K562 (cell line): ENCODE data around the gene NPM3. TPM values are rescaled to one million over a fixed set of nuclear protein-coding genes. Genes with fewer than 3 reads are reported as not detected.

Experiments
- ATAC-seq: fragments of 200-7000 bp; cut with Tn5 transposase; 3 replicates; pipeline ENCODE4 v1.9.1; 2020; ENCODE audit warnings: moderate library complexity
- BruUV-seq: library from RNA; stranded (reverse); fragments of 400-500 nt; replicated peaks from 2 replicates; lab custom pipeline; 2021; lab: Mats Ljungman, UMichigan
- CTCF ChIA-PET: fragments of 300-600 bp; formaldehyde crosslinking; extraction: SDS; loops from one replicate; lab custom pipeline; 2021; ENCODE audit warnings: low intra/inter-chr PET ratio; lab: Yijun Ruan, JAX
- POLR2A ChIA-PET: fragments of 300-600, 350-650 bp; sonication (Branson Sonifier 250); formaldehyde crosslinking; extraction: SDS; loops from one replicate; lab custom pipeline; 2021; ENCODE audit warnings: antibody characterized with exemption, inconsistent platforms; lab: Yijun Ruan, JAX
- DNase-seq, 4 experiments: peaks; one replicate each; pipeline versions ENCODE4 v3.0.0 to v3.0.0-alpha.2; 2011 to 2018; ENCODE audit warnings: low spot score in 3 of 4, mixed read lengths in 3 of 4; ENCODE audit errors: extremely low read depth in 1 of 4
- FAIRE-seq: peaks from 2 replicates; lab custom pipeline; 2011; peaks lifted over from hg19 to GRCh38; lab: Jason Lieb, UNC
- H2AFZ ChIP-seq: 2 replicates; pipeline ENCODE4 v1.6.0; 2011; ENCODE audit warnings: low read depth, low read length, control low read depth, inconsistent platforms
- H3K27ac ChIP-seq: fragments of 200-600 bp; 3 replicates; pipeline ENCODE4 v1.8.0; 2011; ENCODE audit warnings: low read depth, mild to moderate bottlenecking, control low read depth, inconsistent platforms, low read length, moderate library complexity, mixed read lengths; ENCODE audit errors: extremely low read depth
- H3K27me3 ChIP-seq, 2 experiments: fragments of 300-600 bp in 1 of 2; 2 replicates in 1 of 2; 3 replicates in 1 of 2; pipeline versions ENCODE4 v1.6.0 to v1.8.0; 2011; ENCODE audit warnings: inconsistent platforms in 2 of 2, low read length in 2 of 2, mild to moderate bottlenecking in 1 of 2, mixed read lengths in 1 of 2, moderate library complexity in 1 of 2; ENCODE audit not compliant: control insufficient read depth in 2 of 2, insufficient read depth in 2 of 2
- H3K36me3 ChIP-seq: fragments of 300-600 bp; 3 replicates; pipeline ENCODE4 v1.8.0; 2011; ENCODE audit warnings: mild to moderate bottlenecking, low read length, inconsistent platforms; ENCODE audit not compliant: control insufficient read depth, insufficient read depth
- H3K4me1 ChIP-seq, 2 experiments: fragments of 200-600 bp in 1 of 2; replicated peaks in 1 of 2; 2 replicates in 1 of 2; 3 replicates in 1 of 2; pipeline versions ENCODE4 v1.5.1 to v1.8.0; 2011; ENCODE audit warnings: inconsistent platforms in 2 of 2, low read length in 2 of 2, mild to moderate bottlenecking in 1 of 2, mixed read lengths in 1 of 2, moderate library complexity in 1 of 2; ENCODE audit not compliant: control insufficient read depth in 2 of 2, insufficient read depth in 2 of 2
- H3K4me2 ChIP-seq: 2 replicates; pipeline ENCODE4 v1.6.1; 2011; ENCODE audit warnings: low read length, control low read depth, inconsistent platforms, mixed read lengths; ENCODE audit not compliant: insufficient read depth
- H3K4me3 ChIP-seq: fragments of 200-600 bp; sonication (generic), shearing (Covaris generic); 2 replicates; pipeline ENCODE4 v1.5.1; 2016; ENCODE audit warnings: control low read depth, inconsistent platforms
- H3K79me2 ChIP-seq: fragments of 200-600 bp; 3 replicates; pipeline ENCODE4 v1.8.0; 2011; ENCODE audit warnings: low read length, inconsistent platforms; ENCODE audit not compliant: control insufficient read depth, insufficient read depth
- H3K9ac ChIP-seq, 2 experiments: 2 replicates each; pipeline versions ENCODE4 v1.6.0 to v1.6.1; 2011; ENCODE audit warnings: low read depth in 2 of 2, low read length in 2 of 2, control low read depth in 1 of 2, inconsistent platforms in 1 of 2, mild to moderate bottlenecking in 1 of 2, mixed read lengths in 1 of 2; ENCODE audit not compliant: insufficient read depth in 1 of 2
- H3K9me1 ChIP-seq: one replicate; pipeline ENCODE4 v1.6.0; 2011; ENCODE audit warnings: inconsistent platforms, mild to moderate bottlenecking, low read length, moderate library complexity; ENCODE audit not compliant: control insufficient read depth, insufficient read depth
- H3K9me3 ChIP-seq: replicated peaks from 2 replicates; pipeline ENCODE4 v1.5.1; 2011; ENCODE audit warnings: low read depth, low read length, inconsistent platforms; ENCODE audit not compliant: control insufficient read depth, insufficient read depth
- H4K20me1 ChIP-seq: replicated peaks from 2 replicates; pipeline ENCODE4 v1.6.1; 2011; ENCODE audit warnings: low read length, inconsistent platforms, mixed read lengths; ENCODE audit not compliant: control insufficient read depth, insufficient read depth
- CXXC5 ChIP-seq: fragments of 250-450 bp; sonication (Bioruptor Pico); IDR thresholded peaks from 2 replicates; pipeline ENCODE4 v1.8.0; 2022; ENCODE audit warnings: inconsistent platforms, mild to moderate bottlenecking, moderate library complexity
- EGR1 ChIP-seq: fragments of 450-650 bp; conservative IDR thresholded peaks from 2 replicates; pipeline ENCODE4 v1.6.1; 2017; ENCODE audit warnings: mild to moderate bottlenecking
- GATA2 ChIP-seq: sonication (generic); formaldehyde crosslinking; IDR thresholded peaks from 2 replicates; pipeline ENCODE4 v1.4.0; 2020; ENCODE audit warnings: mild to moderate bottlenecking, missing genetic modification reagents
- HNRNPH1 ChIP-seq: fragments of 200-400 bp; formaldehyde crosslinking; optimal IDR thresholded peaks from 2 replicates; pipeline ENCODE3; 2017; ENCODE audit warnings: low read depth, mild to moderate bottlenecking, low read length, moderate library complexity
- POLR2G ChIP-seq: fragments of 200-400 bp; formaldehyde crosslinking; IDR thresholded peaks from 2 replicates; pipeline ENCODE4 v1.6.1; 2017; ENCODE audit warnings: low read depth, mild to moderate bottlenecking, antibody characterized with exemption, low read length, moderate library complexity
- TAL1 ChIP-seq: fragments of 450-650 bp; IDR thresholded peaks from 2 replicates; pipeline ENCODE4 v1.6.1; 2016; ENCODE audit warnings: mild to moderate bottlenecking
- ZBTB33 ChIP-seq: sonication (generic); formaldehyde crosslinking; IDR thresholded peaks from 2 replicates; pipeline ENCODE4 v1.8.1; 2023; ENCODE audit warnings: mild to moderate bottlenecking, missing genetic modification reagents
- ZKSCAN1 ChIP-seq: fragments of 150-350 bp; IDR thresholded peaks from 2 replicates; pipeline ENCODE4 v1.6.1; 2016; ENCODE audit warnings: low read depth, low read length
- ZNF655 ChIP-seq: fragments of 250-450 bp; sonication (Bioruptor Pico); IDR thresholded peaks from 2 replicates; pipeline ENCODE4 v1.5.0; 2021
- WGBS: fragments of 100-300 bp; shearing (Covaris generic); methylation state at CpG from one replicate; pipeline ENCODE4 v1.1.6; 2016; ENCODE audit warnings: low coverage, mixed read lengths; ENCODE audit not compliant: insufficient coverage; ENCODE audit errors: missing lambda C conversion rate; 5-methylcytosine and 5-hydroxymethylcytosine counted together
- in situ Hi-C: fragments of 300-500 bp; cut with MboI; formaldehyde crosslinking; loops from 4 replicates; pipeline ENCODE4 v1.15.0; 2018; ENCODE audit warnings: inconsistent platforms, mixed read lengths
- intact Hi-C: fragments of 100-400 bp; cut with micrococcal nuclease; formaldehyde crosslinking; loops from 2 replicates; pipeline ENCODE4 v1.14.2; 2022
- polyA plus RNA-seq, 8 experiments: library from polyadenylated mRNA; depleted of rRNA in 4 of 8; stranded (reverse) in 5 of 8; unstranded in 3 of 8; fragments of >200 nt; fragmentation: Nextera tagmentation in 2 of 8; fragmentation: Illumina TruSeq in 1 of 8; extraction: Ambion mirVana in 2 of 8; extraction: Trizol in 1 of 8; gene quantifications; 2 replicates each; pipeline versions ENCODE4 v1.2.1 to v1.2.3, GENCODE V29; 2011 to 2014; ENCODE audit warnings: inconsistent platforms in 1 of 8, missing spikeins in 1 of 8
- total RNA-seq, 7 experiments: library from RNA; depleted of rRNA in 6 of 7; stranded (reverse); fragments of >200 nt in 6 of 7; fragmentation: Illumina TruSeq in 2 of 7; extraction: Trizol in 2 of 7; gene quantifications; 2 replicates each; pipeline versions ENCODE4 v1.2.1 to v1.2.3, GENCODE V29; 2011 to 2021; ENCODE audit warnings: low replicate concordance in 1 of 7

NPM3 gene
- total and polyA plus RNA-seq, 9 of the 15 experiments (the other 6 are each of a cell fraction or from before 2014, with no cell fraction given), result 15.2 to 239 (median 114) TPM

GRCh38 chr10:101778781-101779543 lies 4.3 kb downstream of the NPM3 start (continued):
- TF ChIP-seq POLR2G (0 out of 2 replicates have a peak, but pooled peaks have one; percentile 27), EGR1 (peak; percentile 73), CXXC5 (no peak), HNRNPH1 (no peak), ZBTB33 (peak; percentile 44; the same call in 1 of the 2 replicates)

- DNase-seq (no peak), ATAC-seq (no peak), FAIRE-seq (no peak)
- no peak for TF ChIP-seq GATA2 (CRISPR knock-in tag)
- no peak for TF ChIP-seq ZNF655 (CRISPR knock-in tag)
- TF ChIP-seq ZKSCAN1, result 0 out of 2 replicates have a peak, but pooled peaks have one; percentile 47
- no peak for TF ChIP-seq TAL1
- intact Hi-C loops (no loop called here), in situ Hi-C loops (no loop called here)
- no peaks in the 10 kb centered on the region for H3K9me3 ChIP-seq
- H3K9ac ChIP-seq, result peak overlapping the region in 1 of 2 experiments; percentile 43; a peak in 2 of 4 replicates
- 48% methylated on average over 5 of the region's 12 CpGs for WGBS
- H3K9me1 ChIP-seq, result no peaks in the 10 kb centered on the region
- ChIA-PET POLR2A (interaction anchor here (0.7 kb wide), 1 partner anchor 29 kb away, joined by 4 read pairs; no protein-coding TSS in a partner anchor), CTCF (no interaction called here)
- H3K4me2 ChIP-seq, result no peak overlapping the region
- H3K79me2 ChIP-seq, result peaks cover 21% of the 10 kb centered on the region
- no TSS peak for BruUV-seq
- H3K4me3 ChIP-seq, result no peak overlapping the region
- no peaks in the 10 kb centered on the region for H3K27me3 ChIP-seq
- peaks cover 14 to 59% of the 10 kb centered on the region in 2 experiments for H3K4me1 ChIP-seq
- no peak overlapping the region for H2AFZ ChIP-seq
- no peak overlapping the region for H3K27ac ChIP-seq
- peaks cover 11% of the 10 kb centered on the region for H4K20me1 ChIP-seq
- peaks cover 21% of the 10 kb centered on the region; the same call in 2 of the 3 replicates for H3K36me3 ChIP-seq
Observed at GRCh38 chr10:101778151-101778780, 5.0 kb downstream of the NPM3 start.
